Testis (tissue), 2 donors: ENCODE measurements around the gene ZNF654.

Experiments used
- CTCF ChIP-seq, 3 experiments: fragments of 450-650 bp in 2 of 3; fragments of 200-600 bp in 1 of 3; sonication (generic) in 1 of 3; IDR thresholded peaks; one replicate each; pipeline ENCODE4 v1.5.1; 2016 to 2019; ENCODE audit warnings: antibody characterized with exemption in 3 of 3, mild to moderate bottlenecking in 2 of 3, moderate library complexity in 1 of 3
- POLR2A ChIP-seq: fragments of 450-650 bp; IDR thresholded peaks from one replicate; pipeline ENCODE4 v1.6.1; 2017; ENCODE audit warnings: antibody characterized with exemption, mild to moderate bottlenecking, moderate library complexity

DNA sequence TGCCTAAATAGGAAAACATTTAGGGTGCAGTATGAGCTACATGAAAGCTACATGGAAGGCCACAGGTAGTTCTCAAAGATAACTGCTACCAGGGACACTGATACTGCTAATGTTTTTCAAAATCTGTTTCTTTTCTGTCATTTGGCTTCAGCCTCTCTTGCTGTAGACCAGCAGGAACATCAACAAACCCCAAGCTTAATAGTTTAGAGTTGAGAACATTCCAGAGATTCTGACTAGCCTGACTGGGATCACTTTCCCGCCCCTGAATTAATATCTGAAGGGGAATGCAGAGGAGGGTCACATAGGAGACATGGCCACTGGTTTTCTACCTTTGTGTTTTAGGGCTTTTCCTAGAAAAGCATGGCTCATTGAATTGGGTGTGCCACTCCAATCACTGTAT lies 73.8 kb downstream of the ZNF654 start:
- TF ChIP-seq CTCF (IDR thresholded peaks at IDR 0.05): no peak
- TF ChIP-seq POLR2A: no peak
